GM12878 (cell line): ENCODE results near the gene SLC22A4.

ENCODE experiments used
- CEBPB ChIP-seq, 2 experiments: fragments of 150-350 bp in 1 of 2; IDR thresholded peaks; 2 replicates each; pipeline ENCODE4 v1.6.1; 2012 to 2014; ENCODE audit warnings: low read depth in 2 of 2, low read length in 2 of 2, borderline replicate concordance in 1 of 2, inconsistent platforms in 1 of 2
- CHD2 ChIP-seq: IDR thresholded peaks from 2 replicates; pipeline ENCODE4 v1.6.1; 2011; ENCODE audit warnings: low read depth, low read length, improper control_type of control experiment, borderline replicate concordance
- GABPA ChIP-seq: IDR thresholded peaks from 2 replicates; pipeline ENCODE4 v1.6.1; 2014; ENCODE audit warnings: antibody characterized with exemption, low read depth, mild to moderate bottlenecking, inconsistent platforms
- HDGF ChIP-seq: fragments of 450-650 bp; IDR thresholded peaks from 2 replicates; pipeline ENCODE4 v1.6.1; 2016; ENCODE audit warnings: antibody characterized with exemption
- MXI1 ChIP-seq: fragments of 150-350 bp; IDR thresholded peaks from 2 replicates; pipeline ENCODE4 v1.6.1; 2011; ENCODE audit warnings: low read depth, mild to moderate bottlenecking, inconsistent platforms, low read length, improper control_type of control experiment
- MYC ChIP-seq: IDR thresholded peaks from 2 replicates; pipeline ENCODE4 v1.6.1; 2011; ENCODE audit warnings: mild to moderate bottlenecking, low read length, moderate library complexity, inconsistent platforms; ENCODE audit not compliant: insufficient read depth, insufficient replicate concordance, insufficient read length, severe bottlenecking
- NFIC ChIP-seq: IDR thresholded peaks from 2 replicates; pipeline ENCODE4 v1.6.1; 2012; ENCODE audit warnings: low read depth, mild to moderate bottlenecking, inconsistent platforms, low read length, moderate library complexity
- POLR2A ChIP-seq: IDR thresholded peaks from 2 replicates; pipeline ENCODE4 v1.6.1; 2011; ENCODE audit warnings: low read depth, mild to moderate bottlenecking, low read length
- TF ChIP-seq, protein P1 (sequence below): IDR thresholded peaks from 2 replicates; pipeline ENCODE4 v1.6.1; 2011; ENCODE audit warnings: borderline replicate concordance, low read depth, mild to moderate bottlenecking, moderate library complexity, mixed read lengths, low read length; ENCODE audit not compliant: insufficient read depth; ENCODE audit errors: extremely low read length
- TF ChIP-seq, protein P2 (sequence below), 3 experiments: IDR thresholded peaks in 2 of 3; conservative IDR thresholded peaks in 1 of 3; 2 replicates each; pipeline ENCODE4 v1.5.1; 2011; ENCODE audit warnings: low read depth in 3 of 3, low read length in 3 of 3, mild to moderate bottlenecking in 3 of 3, control low read depth in 2 of 3, moderate library complexity in 2 of 3, inconsistent platforms in 1 of 3, mixed read lengths in 1 of 3; ENCODE audit not compliant: control insufficient read depth in 2 of 3, insufficient read depth in 1 of 3; ENCODE audit errors: extremely low read depth in 1 of 3
- TF ChIP-seq, protein P3 (sequence below): fragments of 450-650 bp; IDR thresholded peaks from 2 replicates; pipeline ENCODE4 v1.6.1; 2017; ENCODE audit warnings: mild to moderate bottlenecking
- TF ChIP-seq, protein P4 (sequence below): IDR thresholded peaks from 2 replicates; pipeline ENCODE4 v1.6.1; 2012; ENCODE audit warnings: low read depth, low read length, improper control_type of control experiment
- TF ChIP-seq, protein P5 (sequence below): IDR thresholded peaks from 2 replicates; pipeline ENCODE4 v1.6.1; 2011; ENCODE audit warnings: mild to moderate bottlenecking, low read depth, low read length, moderate library complexity; ENCODE audit not compliant: insufficient replicate concordance

DNA sequence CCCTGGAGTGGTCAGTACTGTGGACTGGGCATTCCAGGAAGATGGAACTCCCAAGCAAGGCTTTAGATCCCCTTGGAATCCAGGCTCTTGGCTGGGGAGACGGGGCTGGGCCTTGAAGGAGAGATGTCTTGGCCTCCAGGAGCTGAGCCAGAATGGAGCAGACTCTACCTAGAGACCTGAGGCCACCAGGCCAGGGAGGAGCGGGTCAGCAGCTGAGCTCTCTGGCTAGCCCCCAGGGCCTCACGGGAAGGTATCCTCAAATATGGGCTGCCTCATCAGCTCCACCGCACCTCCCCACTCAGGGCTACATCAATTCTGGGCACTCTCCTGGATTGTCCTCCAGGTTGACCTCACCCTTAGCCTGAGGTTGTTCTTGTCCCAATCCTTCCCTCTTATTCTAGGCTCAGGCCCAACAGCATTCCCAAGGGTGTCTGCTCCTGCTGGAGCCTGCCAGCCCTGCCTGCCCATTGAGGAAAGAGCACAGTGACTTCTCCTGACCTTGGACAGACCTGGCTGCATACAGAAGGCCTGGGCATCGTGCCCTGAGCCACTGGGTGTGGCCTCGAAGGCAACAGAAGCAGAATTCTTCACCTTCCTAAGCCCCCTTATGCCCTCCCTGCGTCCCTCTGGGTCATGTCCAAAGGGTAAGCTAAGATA, 39.7 kb upstream of the SLC22A4 start:
- TF ChIP-seq MYC (no peak), GABPA (no peak), CHD2 (no peak), MXI1 (no peak), POLR2A (no peak), CEBPB (IDR thresholded peaks at IDR 0.05; ENCODE audit: borderline replicate concordance in 1 of 2, low read depth in 2 of 2, low read length in 2 of 2) (no peak), HDGF (no peak), NFIC (no peak)
- TF ChIP-seq, protein P1, sequence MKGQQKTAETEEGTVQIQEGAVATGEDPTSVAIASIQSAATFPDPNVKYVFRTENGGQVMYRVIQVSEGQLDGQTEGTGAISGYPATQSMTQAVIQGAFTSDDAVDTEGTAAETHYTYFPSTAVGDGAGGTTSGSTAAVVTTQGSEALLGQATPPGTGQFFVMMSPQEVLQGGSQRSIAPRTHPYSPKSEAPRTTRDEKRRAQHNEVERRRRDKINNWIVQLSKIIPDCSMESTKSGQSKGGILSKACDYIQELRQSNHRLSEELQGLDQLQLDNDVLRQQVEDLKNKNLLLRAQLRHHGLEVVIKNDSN: no peak
- TF ChIP-seq, protein P2, sequence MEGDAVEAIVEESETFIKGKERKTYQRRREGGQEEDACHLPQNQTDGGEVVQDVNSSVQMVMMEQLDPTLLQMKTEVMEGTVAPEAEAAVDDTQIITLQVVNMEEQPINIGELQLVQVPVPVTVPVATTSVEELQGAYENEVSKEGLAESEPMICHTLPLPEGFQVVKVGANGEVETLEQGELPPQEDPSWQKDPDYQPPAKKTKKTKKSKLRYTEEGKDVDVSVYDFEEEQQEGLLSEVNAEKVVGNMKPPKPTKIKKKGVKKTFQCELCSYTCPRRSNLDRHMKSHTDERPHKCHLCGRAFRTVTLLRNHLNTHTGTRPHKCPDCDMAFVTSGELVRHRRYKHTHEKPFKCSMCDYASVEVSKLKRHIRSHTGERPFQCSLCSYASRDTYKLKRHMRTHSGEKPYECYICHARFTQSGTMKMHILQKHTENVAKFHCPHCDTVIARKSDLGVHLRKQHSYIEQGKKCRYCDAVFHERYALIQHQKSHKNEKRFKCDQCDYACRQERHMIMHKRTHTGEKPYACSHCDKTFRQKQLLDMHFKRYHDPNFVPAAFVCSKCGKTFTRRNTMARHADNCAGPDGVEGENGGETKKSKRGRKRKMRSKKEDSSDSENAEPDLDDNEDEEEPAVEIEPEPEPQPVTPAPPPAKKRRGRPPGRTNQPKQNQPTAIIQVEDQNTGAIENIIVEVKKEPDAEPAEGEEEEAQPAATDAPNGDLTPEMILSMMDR (IDR thresholded peaks at IDR 0.05 in 2 of 3, conservative IDR thresholded peaks at IDR 0.05 in 1 of 3; ENCODE audit: control insufficient read depth in 2 of 3, extremely low read depth in 1 of 3, insufficient read depth in 1 of 3, low read depth in 3 of 3, low read length in 3 of 3): no peak
- TF ChIP-seq, protein P3, sequence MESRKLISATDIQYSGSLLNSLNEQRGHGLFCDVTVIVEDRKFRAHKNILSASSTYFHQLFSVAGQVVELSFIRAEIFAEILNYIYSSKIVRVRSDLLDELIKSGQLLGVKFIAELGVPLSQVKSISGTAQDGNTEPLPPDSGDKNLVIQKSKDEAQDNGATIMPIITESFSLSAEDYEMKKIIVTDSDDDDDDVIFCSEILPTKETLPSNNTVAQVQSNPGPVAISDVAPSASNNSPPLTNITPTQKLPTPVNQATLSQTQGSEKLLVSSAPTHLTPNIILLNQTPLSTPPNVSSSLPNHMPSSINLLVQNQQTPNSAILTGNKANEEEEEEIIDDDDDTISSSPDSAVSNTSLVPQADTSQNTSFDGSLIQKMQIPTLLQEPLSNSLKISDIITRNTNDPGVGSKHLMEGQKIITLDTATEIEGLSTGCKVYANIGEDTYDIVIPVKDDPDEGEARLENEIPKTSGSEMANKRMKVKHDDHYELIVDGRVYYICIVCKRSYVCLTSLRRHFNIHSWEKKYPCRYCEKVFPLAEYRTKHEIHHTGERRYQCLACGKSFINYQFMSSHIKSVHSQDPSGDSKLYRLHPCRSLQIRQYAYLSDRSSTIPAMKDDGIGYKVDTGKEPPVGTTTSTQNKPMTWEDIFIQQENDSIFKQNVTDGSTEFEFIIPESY: no peak
- TF ChIP-seq, protein P4, sequence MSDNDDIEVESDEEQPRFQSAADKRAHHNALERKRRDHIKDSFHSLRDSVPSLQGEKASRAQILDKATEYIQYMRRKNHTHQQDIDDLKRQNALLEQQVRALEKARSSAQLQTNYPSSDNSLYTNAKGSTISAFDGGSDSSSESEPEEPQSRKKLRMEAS: no peak
- TF ChIP-seq, protein P5, sequence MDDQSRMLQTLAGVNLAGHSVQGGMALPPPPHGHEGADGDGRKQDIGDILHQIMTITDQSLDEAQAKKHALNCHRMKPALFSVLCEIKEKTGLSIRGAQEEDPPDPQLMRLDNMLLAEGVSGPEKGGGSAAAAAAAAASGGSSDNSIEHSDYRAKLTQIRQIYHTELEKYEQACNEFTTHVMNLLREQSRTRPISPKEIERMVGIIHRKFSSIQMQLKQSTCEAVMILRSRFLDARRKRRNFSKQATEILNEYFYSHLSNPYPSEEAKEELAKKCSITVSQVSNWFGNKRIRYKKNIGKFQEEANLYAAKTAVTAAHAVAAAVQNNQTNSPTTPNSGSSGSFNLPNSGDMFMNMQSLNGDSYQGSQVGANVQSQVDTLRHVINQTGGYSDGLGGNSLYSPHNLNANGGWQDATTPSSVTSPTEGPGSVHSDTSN: no peak
